Measurements from ENCODE around the gene HERPUD1. TPM values are rescaled to one million over a fixed set of nuclear protein-coding genes. Genes with fewer than 3 reads are reported as not detected.

Gene HERPUD1
- total RNA-seq, 1 donor from 2014 or later = 32.9 TPM

DNA sequence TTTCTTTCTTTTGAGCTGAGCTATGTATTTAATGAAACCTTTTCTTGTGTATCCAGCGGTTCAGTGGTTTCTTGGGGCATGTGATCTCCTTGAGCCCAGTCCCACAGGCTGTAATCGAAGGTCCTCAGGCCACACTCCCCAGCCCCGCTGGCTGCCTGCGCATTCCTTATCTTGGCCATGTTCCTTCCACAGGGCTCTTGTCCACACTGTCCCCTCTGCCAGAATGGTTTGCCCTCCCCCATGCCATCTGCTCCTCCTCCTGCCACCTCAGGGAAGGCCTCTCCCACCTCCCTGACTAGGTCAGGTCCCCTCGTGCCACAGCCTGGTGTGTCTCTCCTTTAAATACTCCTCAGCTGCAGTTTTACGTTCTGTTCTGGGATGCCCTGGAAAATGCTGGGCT, 45.3 kb downstream of the HERPUD1 start:
- peaks cover 8% of the 10 kb centered on the region for H3K27me3 Mint-ChIP-seq (ENCODE audit: low read depth)
- no peak overlapping the region for H3K4me3 Mint-ChIP-seq
- TF ChIP-seq, protein P1, sequence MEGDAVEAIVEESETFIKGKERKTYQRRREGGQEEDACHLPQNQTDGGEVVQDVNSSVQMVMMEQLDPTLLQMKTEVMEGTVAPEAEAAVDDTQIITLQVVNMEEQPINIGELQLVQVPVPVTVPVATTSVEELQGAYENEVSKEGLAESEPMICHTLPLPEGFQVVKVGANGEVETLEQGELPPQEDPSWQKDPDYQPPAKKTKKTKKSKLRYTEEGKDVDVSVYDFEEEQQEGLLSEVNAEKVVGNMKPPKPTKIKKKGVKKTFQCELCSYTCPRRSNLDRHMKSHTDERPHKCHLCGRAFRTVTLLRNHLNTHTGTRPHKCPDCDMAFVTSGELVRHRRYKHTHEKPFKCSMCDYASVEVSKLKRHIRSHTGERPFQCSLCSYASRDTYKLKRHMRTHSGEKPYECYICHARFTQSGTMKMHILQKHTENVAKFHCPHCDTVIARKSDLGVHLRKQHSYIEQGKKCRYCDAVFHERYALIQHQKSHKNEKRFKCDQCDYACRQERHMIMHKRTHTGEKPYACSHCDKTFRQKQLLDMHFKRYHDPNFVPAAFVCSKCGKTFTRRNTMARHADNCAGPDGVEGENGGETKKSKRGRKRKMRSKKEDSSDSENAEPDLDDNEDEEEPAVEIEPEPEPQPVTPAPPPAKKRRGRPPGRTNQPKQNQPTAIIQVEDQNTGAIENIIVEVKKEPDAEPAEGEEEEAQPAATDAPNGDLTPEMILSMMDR (conservative IDR thresholded peaks at IDR 0.05) = no peak
- no peak overlapping the region for H3K27ac Mint-ChIP-seq (ENCODE audit: unreplicated experiment)
- no peaks in the 10 kb centered on the region for H3K9me3 Mint-ChIP-seq
- DNase-seq (ENCODE audit: low read depth, low spot score) = no peak
- H3K4me1 Mint-ChIP-seq = no peaks in the 10 kb centered on the region
- no peaks in the 10 kb centered on the region for H3K36me3 Mint-ChIP-seq (ENCODE audit: low read depth)

DNA sequence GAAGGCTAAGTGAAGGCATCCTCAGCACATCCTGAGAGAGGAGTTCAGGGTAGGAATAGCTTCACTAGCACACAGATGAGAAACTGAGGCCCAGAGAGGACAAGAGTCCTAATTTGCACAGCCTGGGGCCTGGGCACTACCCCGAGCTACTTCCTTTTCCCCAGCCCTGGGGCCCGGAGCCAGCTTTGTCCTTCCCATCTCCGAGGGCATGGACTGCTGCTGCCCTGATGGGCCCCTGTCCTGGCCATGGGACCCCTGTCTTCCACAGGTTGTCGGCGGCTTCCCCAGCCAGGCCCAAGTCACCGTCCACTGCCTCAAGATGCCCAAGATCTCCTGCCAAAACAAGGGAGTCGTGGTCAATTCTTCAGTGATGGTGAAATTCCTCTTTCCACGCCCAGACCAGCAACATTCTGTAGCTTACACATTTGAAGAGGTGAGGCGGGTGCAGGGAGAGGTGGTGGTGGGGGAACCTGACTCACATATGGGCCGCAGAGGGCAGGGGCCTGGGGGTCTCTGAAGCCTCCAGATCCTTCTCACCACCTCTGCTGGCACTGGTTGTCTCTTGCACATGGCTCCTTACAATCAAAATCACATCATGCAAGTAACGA, 46.0 kb downstream of the HERPUD1 start:
- no peak overlapping the region for H3K4me3 Mint-ChIP-seq
- DNase-seq (ENCODE audit: low read depth, low spot score) = no peak
- H3K4me1 Mint-ChIP-seq = no peaks in the 10 kb centered on the region
- peaks cover 13% of the 10 kb centered on the region for H3K27me3 Mint-ChIP-seq (ENCODE audit: low read depth)
- H3K9me3 Mint-ChIP-seq = no peaks in the 10 kb centered on the region
- no peak overlapping the region for H3K27ac Mint-ChIP-seq (ENCODE audit: unreplicated experiment)
- TF ChIP-seq, protein P1 (conservative IDR thresholded peaks at IDR 0.05) = no peak
- H3K36me3 Mint-ChIP-seq (ENCODE audit: low read depth) = no peaks in the 10 kb centered on the region

DNA sequence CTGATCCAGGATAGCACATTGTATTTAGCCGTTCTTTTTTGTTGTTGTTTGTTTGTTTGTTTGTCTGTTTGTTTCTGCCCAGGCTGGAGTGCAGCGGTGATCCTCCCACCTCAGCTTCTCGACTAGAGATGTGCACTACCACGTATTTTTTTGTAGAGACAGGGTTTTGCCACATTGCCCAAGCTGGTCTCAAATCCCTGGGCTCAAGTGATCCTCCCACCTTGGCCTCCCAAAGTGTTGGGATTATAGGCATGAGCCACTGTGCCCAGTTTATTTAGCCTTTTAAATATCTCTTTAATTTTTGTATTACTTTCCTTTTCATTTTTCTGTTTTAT, 48.2 kb downstream of the HERPUD1 start:
- H3K36me3 Mint-ChIP-seq (ENCODE audit: low read depth) = no peaks in the 10 kb centered on the region
- no peak overlapping the region for H3K4me3 Mint-ChIP-seq
- DNase-seq (ENCODE audit: low read depth, low spot score) = no peak
- TF ChIP-seq, protein P1 (conservative IDR thresholded peaks at IDR 0.05) = no peak
- no peaks in the 10 kb centered on the region for H3K4me1 Mint-ChIP-seq
- peaks cover 11% of the 10 kb centered on the region for H3K27me3 Mint-ChIP-seq (ENCODE audit: low read depth)
- no peak overlapping the region for H3K27ac Mint-ChIP-seq (ENCODE audit: unreplicated experiment)
- H3K9me3 Mint-ChIP-seq = no peaks in the 10 kb centered on the region

DNA sequence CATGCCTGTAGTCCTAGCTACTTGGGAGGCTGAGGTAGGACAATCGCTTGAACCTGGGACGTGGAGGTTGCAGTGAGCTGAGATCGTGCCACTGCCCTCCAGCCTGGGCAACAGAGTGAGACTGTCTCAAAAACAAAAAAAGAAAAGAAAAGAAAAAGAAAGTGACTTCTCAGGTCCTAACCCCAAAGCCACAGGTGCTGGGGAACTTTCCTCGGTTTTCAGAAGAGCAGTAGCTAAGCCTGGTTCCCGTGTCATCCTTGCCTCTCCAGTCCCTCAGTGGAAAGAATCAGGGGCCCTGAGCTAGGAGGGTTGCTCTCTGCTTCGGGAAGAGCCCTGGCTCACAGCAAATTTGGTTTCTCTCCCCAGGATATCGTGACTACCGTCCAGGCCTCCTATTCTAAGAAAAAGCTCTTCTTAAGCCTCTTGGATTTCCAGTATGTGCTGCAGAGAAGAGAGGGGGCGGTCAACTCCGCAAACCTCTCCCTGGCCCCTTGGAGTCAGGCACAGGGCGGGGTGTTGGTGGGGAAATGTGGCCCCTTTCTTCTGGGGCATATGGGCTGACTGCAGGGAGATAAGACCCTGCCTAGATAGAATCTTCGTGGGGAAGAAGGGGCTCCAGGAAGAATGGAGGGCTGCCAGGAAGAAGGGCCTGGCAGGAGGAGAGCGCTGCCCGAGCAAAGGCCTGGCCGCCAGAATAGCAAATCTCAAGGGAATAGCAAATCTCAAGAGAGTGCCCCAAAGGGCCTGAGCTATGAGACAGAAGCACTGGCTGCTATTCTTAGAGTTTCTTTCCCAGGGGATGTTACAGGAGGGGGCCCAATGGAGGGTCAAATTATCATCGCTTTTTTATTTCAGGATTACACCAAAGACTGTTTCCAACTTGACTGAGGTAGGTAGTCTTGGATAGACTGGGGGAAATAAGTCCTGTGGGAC, 49.1 kb downstream of the HERPUD1 start:
- no peaks in the 10 kb centered on the region for H3K9me3 Mint-ChIP-seq
- peak overlapping the region; percentile 52 for H3K27ac Mint-ChIP-seq (ENCODE audit: unreplicated experiment)
- no peak for DNase-seq (ENCODE audit: low read depth, low spot score)
- H3K36me3 Mint-ChIP-seq (ENCODE audit: low read depth) = no peaks in the 10 kb centered on the region
- no peak overlapping the region for H3K4me3 Mint-ChIP-seq
- TF ChIP-seq, protein P1 (conservative IDR thresholded peaks at IDR 0.05) = no peak
- peaks cover 9% of the 10 kb centered on the region for H3K27me3 Mint-ChIP-seq (ENCODE audit: low read depth)
- no peaks in the 10 kb centered on the region for H3K4me1 Mint-ChIP-seq

DNA sequence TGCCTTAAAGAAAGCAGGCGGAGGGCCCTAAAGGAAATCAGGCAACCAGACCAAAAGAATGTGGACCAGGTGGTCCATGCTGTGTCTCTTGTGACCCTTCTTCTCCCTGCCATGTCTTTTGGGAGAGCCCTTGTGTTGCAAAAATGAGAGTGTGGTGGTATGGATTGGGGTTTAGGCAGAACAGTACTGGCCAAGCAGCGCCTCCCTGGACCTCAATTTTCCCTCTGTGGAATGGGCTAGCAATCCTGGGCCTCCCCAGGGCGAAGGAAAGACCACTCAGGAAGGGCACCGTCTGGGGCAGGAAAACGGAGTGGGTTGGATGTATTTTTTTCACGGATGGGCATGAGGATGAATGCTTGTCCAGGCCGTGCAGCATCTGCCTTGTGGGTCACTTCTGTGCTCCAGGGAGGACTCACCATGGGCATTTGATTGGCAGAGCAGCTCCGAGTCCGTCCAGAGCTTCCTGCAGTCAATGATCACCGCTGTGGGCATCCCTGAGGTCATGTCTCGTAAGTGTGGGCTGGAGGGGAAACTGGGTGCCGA, 49.9 kb downstream of the HERPUD1 start:
- TF ChIP-seq, protein P1 (conservative IDR thresholded peaks at IDR 0.05) = no peak
- no peak overlapping the region for H3K4me3 Mint-ChIP-seq
- H3K9me3 Mint-ChIP-seq = no peaks in the 10 kb centered on the region
- no peak for DNase-seq (ENCODE audit: low read depth, low spot score)
- no peaks in the 10 kb centered on the region for H3K4me1 Mint-ChIP-seq
- no peak overlapping the region for H3K27ac Mint-ChIP-seq (ENCODE audit: unreplicated experiment)
- H3K27me3 Mint-ChIP-seq (ENCODE audit: low read depth) = peaks cover 11% of the 10 kb centered on the region
- no peaks in the 10 kb centered on the region for H3K36me3 Mint-ChIP-seq (ENCODE audit: low read depth)
